ENCODE measurements around the gene PUS10. TPM values are rescaled to one million over a fixed set of nuclear protein-coding genes. Genes with fewer than 3 reads are reported as not detected.

PUS10 gene
- total and polyA plus RNA-seq, 2 donors from 2014 or later = 3.0 to 5.7 TPM

DNA sequence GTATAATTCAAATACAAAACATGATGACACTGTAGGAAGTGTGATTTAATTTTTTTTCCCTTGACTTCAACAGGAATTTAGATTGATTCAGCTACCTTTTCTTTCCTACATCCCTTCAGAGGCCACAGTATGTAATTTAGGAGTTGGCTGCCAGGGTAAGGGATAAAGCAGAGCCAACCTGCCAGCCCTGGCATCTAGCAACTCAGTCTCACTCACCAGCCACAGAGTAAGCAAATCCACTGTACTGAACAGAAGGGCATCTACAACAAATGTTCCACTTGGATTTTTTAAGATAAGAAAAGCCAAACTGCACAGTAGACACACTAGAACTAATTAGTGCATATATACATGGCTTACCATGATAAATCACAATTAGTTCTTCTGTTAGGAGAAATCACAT lies 54.9 kb downstream of the PUS10 start:
- H3K27me3 ChIP-seq (ENCODE audit: control insufficient read depth, insufficient read depth, low read length) = no peaks in the 10 kb centered on the region
- no peak overlapping the region for H3K9ac ChIP-seq (ENCODE audit: low read length in 3 of 3)
- H3K27ac ChIP-seq (ENCODE audit: low read depth in 2 of 2, low read length in 2 of 2) = no peak overlapping the region
- no peaks in the 10 kb centered on the region for H3K9me3 ChIP-seq (ENCODE audit: control insufficient read depth in 2 of 3, insufficient read depth in 1 of 3, low read length in 3 of 3)
- no peaks in the 10 kb centered on the region for H3K36me3 ChIP-seq (ENCODE audit: control insufficient read depth in 2 of 3, insufficient read depth in 3 of 3, low read length in 3 of 3)
- FAIRE-seq (no peak), DNase-seq (no peak)
- no peaks in the 10 kb centered on the region for H3K4me1 ChIP-seq (ENCODE audit: control insufficient read depth in 2 of 3, insufficient read depth in 2 of 3, low read depth in 1 of 3, low read length in 3 of 3)
- intact Hi-C loops (cut with DNase I) = no loop called here
- H3K4me3 ChIP-seq (ENCODE audit: low read length in 3 of 3) = no peak overlapping the region
- TF ChIP-seq CTCF (IDR thresholded peaks at IDR 0.05; ENCODE audit: borderline replicate concordance, extremely low read depth, insufficient read depth) = no peak

- Histone ChIP-seq H3K36me3 (ENCODE audit: control insufficient read depth in 2 of 3, insufficient read depth in 3 of 3, low read length in 3 of 3) (no peaks in the 10 kb centered on the region), H3K9ac (ENCODE audit: low read length in 3 of 3) (no peak overlapping the region)
- intact Hi-C loops (cut with DNase I) = no loop called here
Measured at GRCh38 chr2:60962528-60962927, 55.5 kb downstream of the PUS10 start.

GRCh38 chr2:60961457-60961856 lies 56.6 kb downstream of the PUS10 start:
- Histone ChIP-seq H3K27ac (ENCODE audit: low read depth in 2 of 2, low read length in 2 of 2) (no peak overlapping the region), H3K9me3 (ENCODE audit: control insufficient read depth in 2 of 3, insufficient read depth in 1 of 3, low read length in 3 of 3) (no peaks in the 10 kb centered on the region), H3K4me3 (ENCODE audit: low read length in 3 of 3) (no peak overlapping the region), H3K36me3 (ENCODE audit: control insufficient read depth in 2 of 3, insufficient read depth in 3 of 3, low read length in 3 of 3) (no peaks in the 10 kb centered on the region), H3K27me3 (ENCODE audit: control insufficient read depth, insufficient read depth, low read length) (no peaks in the 10 kb centered on the region), H3K4me1 (ENCODE audit: control insufficient read depth in 2 of 3, insufficient read depth in 2 of 3, low read depth in 1 of 3, low read length in 3 of 3) (no peaks in the 10 kb centered on the region), H3K9ac (ENCODE audit: low read length in 3 of 3) (no peak overlapping the region)
- no peak for TF ChIP-seq CTCF (IDR thresholded peaks at IDR 0.05; ENCODE audit: borderline replicate concordance, extremely low read depth, insufficient read depth)
- no peak for FAIRE-seq
- DNase-seq = no peak
- intact Hi-C loops (cut with DNase I) = no loop called here

More at GRCh38 chr2:60962528-60962927, 55.5 kb downstream of the PUS10 start:
- Histone ChIP-seq H3K27me3 (ENCODE audit: control insufficient read depth, insufficient read depth, low read length) (no peaks in the 10 kb centered on the region), H3K27ac (ENCODE audit: low read depth in 2 of 2, low read length in 2 of 2) (no peak overlapping the region), H3K4me1 (ENCODE audit: control insufficient read depth in 2 of 3, insufficient read depth in 2 of 3, low read depth in 1 of 3, low read length in 3 of 3) (no peaks in the 10 kb centered on the region), H3K4me3 (ENCODE audit: low read length in 3 of 3) (no peak overlapping the region), H3K9me3 (ENCODE audit: control insufficient read depth in 2 of 3, insufficient read depth in 1 of 3, low read length in 3 of 3) (no peaks in the 10 kb centered on the region)
- DNase-seq = no peak
- FAIRE-seq = no peak
- TF ChIP-seq CTCF (IDR thresholded peaks at IDR 0.05; ENCODE audit: borderline replicate concordance, extremely low read depth, insufficient read depth) = no peak

DNA sequence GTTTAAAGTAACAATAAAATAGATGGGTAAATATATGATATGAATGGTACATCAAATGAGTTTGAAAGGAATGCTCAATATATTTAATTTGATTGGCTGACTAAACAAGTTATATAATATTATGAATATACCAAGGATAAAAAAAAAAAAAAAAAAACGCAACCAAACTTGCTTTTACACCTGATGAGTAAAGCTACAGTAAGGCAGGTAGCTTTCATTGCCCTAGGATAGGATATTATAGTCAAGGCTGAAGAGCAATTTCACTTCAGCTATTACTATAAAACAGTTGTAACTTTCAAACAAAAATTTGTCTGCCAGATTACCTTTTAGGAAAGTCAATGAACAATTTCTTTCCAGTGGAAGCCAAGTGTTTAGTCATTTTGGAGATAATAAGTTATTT lies 57.3 kb downstream of the PUS10 start:
- no peak for TF ChIP-seq CTCF (IDR thresholded peaks at IDR 0.05; ENCODE audit: borderline replicate concordance, extremely low read depth, insufficient read depth)
- no peaks in the 10 kb centered on the region for H3K9me3 ChIP-seq (ENCODE audit: control insufficient read depth in 2 of 3, insufficient read depth in 1 of 3, low read length in 3 of 3)

More for the DNA sequence above, 57.3 kb downstream of the PUS10 start:
- H3K27ac ChIP-seq (ENCODE audit: low read depth in 2 of 2, low read length in 2 of 2) = no peak overlapping the region
- H3K4me3 ChIP-seq (ENCODE audit: low read length in 3 of 3) = no peak overlapping the region
- H3K36me3 ChIP-seq (ENCODE audit: control insufficient read depth in 2 of 3, insufficient read depth in 3 of 3, low read length in 3 of 3) = no peaks in the 10 kb centered on the region
- no peak for FAIRE-seq
- no peak overlapping the region for H3K9ac ChIP-seq (ENCODE audit: low read length in 3 of 3)
- H3K4me1 ChIP-seq (ENCODE audit: control insufficient read depth in 2 of 3, insufficient read depth in 2 of 3, low read depth in 1 of 3, low read length in 3 of 3) = no peaks in the 10 kb centered on the region
- DNase-seq = no peak
- H3K27me3 ChIP-seq (ENCODE audit: control insufficient read depth, insufficient read depth, low read length) = no peaks in the 10 kb centered on the region
- intact Hi-C loops (cut with DNase I) = no loop called here

All from kidney (tissue), 14 donors.